HS-5 (cell line): ENCODE data around the gene VCX3A.
"Not testable (repeated sequence)": the region's sequence is repeated elsewhere in the genome, so short reads cannot be mapped to it uniquely, and the experiment has no call there.

Experiments
- DNase-seq: peaks from one replicate; pipeline ENCODE4 v3.0.0-alpha.2; 2012; ENCODE audit warnings: low read depth

Gene VCX3A

DNA sequence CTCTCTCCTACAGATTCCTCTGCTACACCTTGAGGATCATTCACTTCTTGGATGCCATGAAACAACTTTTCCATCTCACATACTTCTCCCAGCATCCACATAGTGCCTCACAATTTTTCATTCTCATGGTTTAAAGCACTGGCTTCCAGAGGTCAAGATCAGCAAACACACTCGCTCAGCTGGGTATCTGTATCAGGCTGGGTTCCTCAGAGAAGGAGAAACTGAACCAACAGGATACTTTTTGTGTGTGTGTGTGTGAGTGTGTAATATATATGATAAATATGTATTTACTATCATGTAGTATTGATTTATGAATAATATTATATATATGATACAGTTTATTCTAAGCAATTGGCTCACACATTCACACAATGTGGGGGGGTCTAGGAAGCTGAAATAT, at the start of gene VCX3A:
TSS of gene VCX3A (minus strand) at position 101 of the 400 bp plus-strand sequence. CDS start 621 bp downstream, outside the sequence.
- not testable (repeated sequence) for DNase-seq

DNA sequence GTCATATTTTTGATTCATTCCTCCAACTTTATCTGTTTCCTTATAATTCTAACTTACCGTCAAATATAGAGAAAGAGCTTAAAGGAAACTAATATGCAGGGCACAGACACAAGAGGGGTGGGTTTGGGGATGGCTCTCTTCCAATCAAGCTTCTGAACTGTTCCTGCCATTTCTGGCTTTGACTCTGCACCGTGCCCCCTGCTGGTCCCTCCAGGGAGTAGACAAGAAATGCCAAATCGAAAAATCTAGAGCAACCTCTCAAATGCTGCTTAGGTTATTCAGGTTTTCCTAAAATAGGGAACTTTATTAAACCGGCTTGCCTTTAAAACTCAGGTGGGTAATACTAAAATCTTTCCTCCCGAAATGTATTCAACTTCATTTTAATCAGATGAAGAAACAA, 39.8 kb upstream of the VCX3A start:
- no peak for DNase-seq

DNA sequence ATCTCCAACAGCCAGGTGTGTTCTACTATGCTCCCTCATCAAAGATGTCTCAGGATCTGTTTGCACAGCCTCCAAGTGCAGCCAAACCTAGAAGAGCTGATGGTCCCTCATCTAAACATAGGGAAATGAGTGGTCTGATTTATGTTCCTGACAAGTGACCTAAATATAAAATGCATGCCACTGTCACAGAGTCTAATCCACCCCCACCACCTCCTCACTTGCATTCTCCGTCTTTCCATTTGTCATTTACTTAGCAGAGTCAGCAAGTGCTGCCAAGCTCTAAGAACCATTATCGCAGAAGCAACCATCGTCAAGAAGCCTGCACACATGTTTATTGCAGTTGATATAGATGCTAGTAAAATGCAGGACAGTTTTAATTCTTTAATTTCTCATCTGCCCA, 33.1 kb upstream of the VCX3A start:
- no peak for DNase-seq

DNA sequence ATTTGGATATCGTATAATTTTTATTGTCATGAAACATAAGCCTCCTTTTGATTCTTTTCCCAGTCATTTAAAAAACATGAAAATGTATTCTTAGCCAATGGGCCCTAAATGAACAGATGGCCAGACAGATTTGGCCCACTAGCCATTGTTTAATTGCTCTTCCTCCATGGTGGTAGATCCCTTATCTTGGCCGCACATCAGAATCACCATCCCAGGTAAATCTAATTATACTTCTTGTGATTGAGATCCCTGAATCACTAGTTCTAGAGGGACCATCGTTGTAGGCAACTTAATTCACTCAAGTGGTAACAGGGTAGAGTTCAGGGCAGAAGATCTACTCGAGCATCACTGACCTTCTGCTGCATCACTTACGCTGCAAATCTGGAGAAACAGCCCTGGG, 24.1 kb upstream of the VCX3A start:
- DNase-seq = no peak

DNA sequence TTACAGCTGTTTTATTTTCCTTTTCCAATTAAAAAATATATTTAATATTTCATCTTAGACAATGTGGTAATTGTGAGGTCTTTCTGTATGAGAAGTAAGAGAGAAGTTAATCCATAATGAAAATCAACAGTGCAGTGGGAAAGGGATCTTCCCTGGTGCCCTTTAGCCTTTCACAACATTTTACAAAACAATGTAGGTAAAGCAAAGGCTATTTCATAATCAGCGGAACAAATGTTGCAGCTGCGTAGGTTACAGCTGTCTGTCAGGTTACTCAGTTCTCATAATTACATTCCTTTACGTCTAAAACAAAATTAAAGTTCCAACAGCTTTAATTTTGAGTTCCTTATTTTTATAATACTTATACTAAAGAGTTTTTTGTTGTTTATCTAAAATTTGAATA, 22.8 kb upstream of the VCX3A start:
- no peak for DNase-seq

DNA sequence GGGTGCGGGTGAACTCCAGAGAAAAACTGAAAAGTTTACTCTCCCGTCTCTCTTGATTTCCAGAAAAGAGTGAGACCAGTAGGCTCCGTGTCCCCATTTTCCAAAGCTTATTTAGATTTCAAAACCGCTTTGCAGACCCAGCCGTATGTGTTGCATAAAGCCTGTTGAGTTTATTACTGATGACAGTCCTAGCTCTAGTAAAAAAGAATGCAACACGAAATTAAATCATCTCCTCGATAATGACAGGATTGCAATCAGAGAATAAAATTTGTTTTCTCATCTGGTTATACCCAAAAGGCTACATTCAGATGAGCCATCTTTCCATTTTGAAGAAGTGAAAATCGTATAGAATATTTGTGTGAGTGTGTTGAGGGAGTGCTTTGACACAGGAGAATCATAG, 16.1 kb upstream of the VCX3A start:
- no peak for DNase-seq

DNA sequence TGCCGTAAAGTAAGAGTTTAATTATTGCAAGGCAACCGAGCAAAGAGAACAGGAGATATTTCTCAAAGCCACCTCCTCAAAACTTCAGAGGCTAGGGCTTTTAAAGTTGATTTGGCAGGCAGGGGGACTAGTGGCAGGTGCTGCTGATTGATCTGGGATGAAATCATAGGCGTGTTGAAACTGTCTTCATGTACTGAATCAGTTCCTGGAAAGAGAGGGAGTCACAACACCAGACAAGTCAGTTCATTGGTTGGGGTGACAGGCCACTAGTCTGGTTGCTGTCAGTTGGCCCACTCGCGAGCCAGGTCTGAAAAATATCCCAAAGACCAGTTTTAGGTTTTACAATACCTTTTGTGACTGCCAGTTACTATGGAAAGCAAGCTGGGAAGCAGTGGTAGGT, 10.8 kb upstream of the VCX3A start:
- no peak for DNase-seq

DNA sequence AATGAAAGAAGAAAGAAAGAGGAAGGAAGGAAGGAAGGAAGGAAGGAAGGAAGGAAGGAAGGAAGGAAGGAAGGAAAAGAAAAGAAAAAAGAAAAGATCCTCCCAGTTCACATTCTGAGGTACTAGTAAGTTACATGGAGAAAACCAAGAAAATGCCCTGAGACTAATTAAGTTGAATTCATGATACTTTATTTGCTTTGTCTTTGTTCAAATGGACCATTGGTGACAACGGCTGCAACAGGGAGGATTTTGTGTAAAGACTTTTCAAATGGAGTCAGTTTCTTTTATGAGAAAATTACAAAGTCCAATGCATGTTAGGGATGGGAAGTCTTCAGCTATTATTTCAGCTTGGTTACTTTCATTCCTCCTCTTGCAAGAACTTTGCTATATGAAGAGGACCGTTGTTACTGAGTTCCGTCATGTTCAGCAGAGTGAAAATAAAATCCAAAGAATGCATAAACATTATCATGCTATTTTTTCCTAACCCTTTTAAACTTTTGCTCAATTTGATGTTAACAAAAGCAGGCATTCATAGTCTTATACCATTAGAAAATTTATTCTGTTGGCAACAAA, 8.3 kb downstream of the VCX3A start:
- DNase-seq = no peak

DNA sequence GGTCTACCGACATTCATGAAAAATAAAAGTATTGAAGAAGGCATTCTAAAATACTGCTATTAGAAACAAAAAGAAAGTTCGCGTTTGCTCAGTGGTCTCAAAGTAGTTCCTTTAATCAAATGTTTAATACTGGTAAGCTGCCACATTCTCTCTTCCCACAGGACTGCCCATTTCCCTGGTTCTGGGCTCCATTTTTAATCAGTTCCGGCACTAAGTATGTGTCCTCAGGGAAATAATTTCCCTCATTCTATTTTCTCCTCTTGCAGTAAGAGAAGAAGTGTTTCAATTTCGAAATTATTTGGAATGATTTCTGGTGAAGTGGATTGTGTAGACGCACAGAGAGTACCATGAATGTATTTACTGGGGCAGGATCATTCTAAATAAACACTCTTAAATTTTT, 17.5 kb downstream of the VCX3A start:
- DNase-seq = no peak

DNA sequence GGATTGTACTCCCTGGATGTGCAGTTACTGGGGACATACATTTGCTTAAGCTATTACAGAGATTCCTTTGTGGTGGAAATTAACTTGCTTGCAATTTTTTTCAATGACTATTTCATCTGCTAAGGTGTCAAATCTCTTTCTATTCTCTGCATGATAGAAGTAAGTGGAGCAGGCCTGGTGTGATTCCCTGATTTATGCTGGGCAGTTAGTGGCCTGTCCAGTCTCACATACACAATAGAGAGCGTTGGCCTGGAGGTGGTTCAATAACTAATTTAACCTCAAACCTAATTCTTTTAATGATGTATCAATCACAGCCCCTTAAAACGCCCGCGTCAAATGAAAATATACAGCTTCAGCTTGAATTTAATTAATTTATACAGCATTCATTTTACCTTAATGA, 28.5 kb downstream of the VCX3A start:
- DNase-seq = no peak

DNA sequence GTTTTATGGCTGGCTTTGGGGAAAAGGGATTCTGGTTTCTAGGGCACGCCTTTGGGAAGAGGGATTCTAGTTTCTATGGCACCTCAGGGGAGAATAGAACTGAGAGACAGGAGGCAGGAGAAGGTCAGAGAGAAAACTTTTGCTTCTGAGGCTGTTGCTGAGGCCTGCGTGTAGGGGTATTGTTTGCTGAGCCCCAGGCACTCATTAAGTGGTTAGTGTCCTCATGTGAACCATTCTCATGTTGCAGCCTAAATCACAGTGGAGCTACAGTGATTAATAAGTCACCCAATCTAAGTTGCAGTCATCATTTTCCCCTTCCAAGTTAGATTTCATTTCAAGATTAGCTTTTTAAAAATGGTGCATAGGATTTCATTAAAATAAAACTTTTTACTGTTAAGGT, 29.0 kb downstream of the VCX3A start:
- DNase-seq = no peak

DNA sequence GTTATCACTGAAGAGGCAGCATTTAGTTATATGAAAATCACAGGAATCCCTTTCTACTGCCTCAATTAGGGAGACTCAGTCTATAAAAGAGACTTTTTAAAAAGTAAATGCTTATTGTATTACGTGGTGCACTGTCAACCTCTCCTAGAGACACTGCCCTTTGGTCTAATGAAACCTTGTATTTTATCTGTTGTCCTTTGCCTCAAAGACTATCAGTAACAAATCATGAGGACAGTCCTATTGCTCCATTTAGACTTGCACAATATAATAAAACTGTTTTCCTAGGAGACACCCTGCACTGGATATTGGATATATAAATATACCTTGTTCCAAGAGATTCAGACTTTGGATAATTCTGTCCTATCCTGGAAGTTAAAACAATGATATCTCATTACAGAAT, 34.2 kb downstream of the VCX3A start:
- DNase-seq = no peak

DNA sequence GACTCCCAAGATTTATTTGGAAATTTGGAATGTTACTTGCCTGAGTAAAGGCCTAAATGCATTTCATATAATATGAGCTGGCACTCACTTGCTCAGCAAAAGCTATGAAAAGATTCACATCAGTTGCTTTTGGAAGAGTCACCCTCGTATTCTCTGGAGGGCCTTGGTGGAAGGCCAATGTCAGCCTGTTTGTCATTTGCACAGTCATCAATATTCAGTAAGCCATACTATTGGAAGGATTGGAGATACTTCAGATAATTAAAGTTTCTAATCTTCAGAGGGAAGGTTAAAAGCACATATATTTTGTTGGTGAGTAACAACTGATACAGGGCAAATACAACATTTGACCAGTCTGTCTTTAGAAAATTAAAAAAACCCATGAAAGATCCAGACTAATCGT, 36.6 kb downstream of the VCX3A start:
- no peak for DNase-seq
